BLaER1 treated with 17β-estradiol and CSF1 and Interleukin-3, amounts not matched to agents 10 nM and 100 nM (cell line): ENCODE measurements around the gene ALPK3.

Source experiments
- H3K27ac ChIP-seq, 11 experiments: shearing (Covaris generic); formaldehyde crosslinking; 2 replicates each; pipeline ENCODE4 v1.8.1; 2022
- H3K27me3 ChIP-seq, 11 experiments: shearing (Covaris generic); formaldehyde crosslinking; 2 replicates each; pipeline ENCODE4 v1.8.1; 2022
- H3K36me3 ChIP-seq, 11 experiments: shearing (Covaris generic); formaldehyde crosslinking; 2 replicates each; pipeline ENCODE4 v1.8.1; 2022
- H3K4me1 ChIP-seq, 10 experiments: shearing (Covaris generic); formaldehyde crosslinking; 2 replicates each; pipeline ENCODE4 v1.8.1; 2022
- H3K4me2 ChIP-seq, 11 experiments: shearing (Covaris generic); formaldehyde crosslinking; 2 replicates each; pipeline ENCODE4 v1.8.1; 2022
- H3K4me3 ChIP-seq, 10 experiments: shearing (Covaris generic); formaldehyde crosslinking; 2 replicates each; pipeline ENCODE4 v1.8.1; 2022
- H3K9ac ChIP-seq, 11 experiments: shearing (Covaris generic); formaldehyde crosslinking; 2 replicates each; pipeline ENCODE4 v1.8.1; 2022
- H3K9me3 ChIP-seq, 11 experiments: shearing (Covaris generic); formaldehyde crosslinking; replicated peaks in 1 of 11; 2 replicates each; pipeline ENCODE4 v1.8.1; 2022
- H4K20me1 ChIP-seq, 11 experiments: shearing (Covaris generic); formaldehyde crosslinking; 2 replicates each; pipeline ENCODE4 v1.8.1; 2022
- Cebpa-rat ChIP-seq, 11 experiments: shearing (Covaris generic); IDR thresholded peaks; 2 replicates each; pipeline ENCODE4 v1.8.1; 2022

Gene ALPK3

DNA sequence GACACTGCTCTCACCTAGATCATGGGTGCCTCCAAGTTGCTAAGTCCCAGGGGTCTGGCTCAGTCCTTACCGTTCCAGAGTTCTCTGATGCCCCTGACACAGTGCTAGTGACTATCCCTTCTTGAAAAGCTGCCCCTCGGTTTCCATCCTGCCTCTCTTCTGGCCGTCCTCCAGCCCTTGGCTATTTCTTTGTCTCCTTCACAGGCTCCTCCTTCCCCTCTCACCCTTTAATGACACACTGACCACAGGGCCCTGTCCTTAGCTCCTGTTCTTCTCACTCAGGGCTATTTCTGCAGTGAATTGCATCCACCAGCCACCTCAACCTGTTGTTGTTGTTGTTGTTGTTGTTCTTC, 98.4 kb downstream of the ALPK3 start:
- no peak overlapping the region for H3K4me3 ChIP-seq
- H3K27ac ChIP-seq, result peak overlapping the region in 1 of 11 experiments; percentile 14; a peak in 2 of 22 replicates
- H3K9me3 ChIP-seq, result no peaks in the 10 kb centered on the region
- H3K9ac ChIP-seq, result no peak overlapping the region
- no peaks in the 10 kb centered on the region for H3K27me3 ChIP-seq
- TF ChIP-seq Cebpa-rat (IDR thresholded peaks at IDR 0.05), result no peak
- no peaks in the 10 kb centered on the region for H3K36me3 ChIP-seq
- peaks cover 38 to 55% (median 49%) of the 10 kb centered on the region in 10 experiments for H3K4me1 ChIP-seq
- peak overlapping the region; percentile 41 to 80 (median 64); a peak in 20 of 22 replicates for H3K4me2 ChIP-seq
- H4K20me1 ChIP-seq, result no peaks in the 10 kb centered on the region

DNA sequence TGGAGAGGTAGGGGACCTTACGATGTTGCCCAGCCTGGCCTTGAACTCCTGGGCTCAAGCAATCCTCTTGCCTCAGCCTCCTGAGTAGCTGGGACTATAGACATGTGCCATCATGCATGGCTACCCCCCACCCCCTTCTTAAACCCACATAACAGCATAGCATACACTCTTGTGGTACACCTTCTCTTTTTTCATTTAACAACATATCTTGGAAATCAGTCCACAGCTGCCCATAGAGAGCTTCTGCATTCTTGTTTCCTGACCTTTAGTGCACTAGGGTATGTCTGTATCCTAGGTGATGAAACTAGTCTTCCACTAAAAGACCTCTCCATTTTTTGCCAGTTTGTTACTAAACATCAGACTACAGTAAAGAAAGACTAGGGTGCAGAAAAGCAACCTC, 100.3 kb downstream of the ALPK3 start:
- no peaks in the 10 kb centered on the region for H4K20me1 ChIP-seq
- H3K27ac ChIP-seq, result no peak overlapping the region
- no peak overlapping the region for H3K9ac ChIP-seq
- no peak for TF ChIP-seq Cebpa-rat (IDR thresholded peaks at IDR 0.05)
- H3K27me3 ChIP-seq, result no peaks in the 10 kb centered on the region
- no peaks in the 10 kb centered on the region for H3K36me3 ChIP-seq
- peaks cover 22 to 46% (median 36%) of the 10 kb centered on the region in 10 experiments for H3K4me1 ChIP-seq
- H3K9me3 ChIP-seq, result no peaks in the 10 kb centered on the region
- no peak overlapping the region for H3K4me3 ChIP-seq
- H3K4me2 ChIP-seq, result peak overlapping the region in 7 of 11 experiments; percentile 8 to 49 (median 37); a peak in 11 of 22 replicates

DNA sequence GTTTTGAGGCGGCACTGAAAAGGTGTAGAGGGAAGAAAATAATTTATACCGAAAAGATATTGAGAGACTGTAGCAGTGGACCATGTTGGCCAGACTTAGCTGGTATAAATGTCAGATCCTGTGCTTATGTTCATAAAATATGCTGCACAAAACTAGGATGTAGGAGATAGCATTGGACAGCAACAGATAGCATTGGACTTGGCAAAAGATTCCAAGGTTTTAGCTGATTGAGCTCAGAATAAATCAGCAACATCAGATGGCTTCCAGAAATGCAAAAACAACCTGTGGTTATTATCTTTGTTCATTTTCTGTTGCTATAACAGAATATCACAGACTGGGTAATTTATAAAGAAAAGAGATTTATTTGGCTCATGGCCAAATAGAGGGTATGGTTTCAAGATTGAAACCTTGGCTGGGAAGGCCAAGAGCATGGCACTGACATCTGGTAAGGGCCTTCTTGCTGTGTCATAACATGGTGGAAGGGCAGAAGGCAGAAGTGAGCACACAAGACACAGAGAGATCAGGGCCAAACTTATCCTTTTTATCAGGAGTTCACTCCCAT, 102.0 kb downstream of the ALPK3 start:
- no peak for TF ChIP-seq Cebpa-rat (IDR thresholded peaks at IDR 0.05)
- Histone ChIP-seq H3K4me3 (no peak overlapping the region), H4K20me1 (no peaks in the 10 kb centered on the region), H3K9ac (no peak overlapping the region), H3K27ac (no peak overlapping the region), H3K4me1 (peaks cover 13 to 28% (median 24%) of the 10 kb centered on the region in 10 experiments), H3K36me3 (no peaks in the 10 kb centered on the region), H3K27me3 (no peaks in the 10 kb centered on the region), H3K4me2 (no peak overlapping the region), H3K9me3 (no peaks in the 10 kb centered on the region)

DNA sequence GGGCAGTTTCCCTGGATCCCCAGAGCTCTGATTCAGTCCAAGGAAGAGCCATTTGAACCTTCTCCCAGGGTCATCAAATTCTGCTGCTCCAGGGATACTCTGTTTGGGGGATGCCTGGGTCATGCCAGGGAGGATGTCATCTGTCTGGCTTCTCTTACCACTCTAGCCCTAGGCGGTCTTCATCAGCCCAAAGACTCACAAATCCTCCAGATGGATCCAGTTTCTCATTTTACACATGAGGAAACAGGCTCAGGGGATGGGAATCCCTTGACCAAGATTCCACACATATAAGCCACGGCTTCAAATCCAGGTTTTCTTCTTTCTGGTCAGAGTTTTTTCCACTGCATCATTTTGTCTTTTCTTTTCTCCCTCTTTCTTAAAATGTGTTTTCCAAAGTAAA, 104.0 kb downstream of the ALPK3 start:
- TF ChIP-seq Cebpa-rat (IDR thresholded peaks at IDR 0.05), result no peak
- Histone ChIP-seq H3K27me3 (no peaks in the 10 kb centered on the region), H3K4me3 (no peak overlapping the region), H3K27ac (no peak overlapping the region), H3K36me3 (no peaks in the 10 kb centered on the region), H3K9ac (no peak overlapping the region), H3K4me1 (peaks cover 0 to 12% (median 8%) of the 10 kb centered on the region in 10 experiments; a peak in 10 of 20 replicates), H3K4me2 (no peak overlapping the region; a peak in 1 of 22 replicates), H4K20me1 (no peaks in the 10 kb centered on the region), H3K9me3 (no peaks in the 10 kb centered on the region)

DNA sequence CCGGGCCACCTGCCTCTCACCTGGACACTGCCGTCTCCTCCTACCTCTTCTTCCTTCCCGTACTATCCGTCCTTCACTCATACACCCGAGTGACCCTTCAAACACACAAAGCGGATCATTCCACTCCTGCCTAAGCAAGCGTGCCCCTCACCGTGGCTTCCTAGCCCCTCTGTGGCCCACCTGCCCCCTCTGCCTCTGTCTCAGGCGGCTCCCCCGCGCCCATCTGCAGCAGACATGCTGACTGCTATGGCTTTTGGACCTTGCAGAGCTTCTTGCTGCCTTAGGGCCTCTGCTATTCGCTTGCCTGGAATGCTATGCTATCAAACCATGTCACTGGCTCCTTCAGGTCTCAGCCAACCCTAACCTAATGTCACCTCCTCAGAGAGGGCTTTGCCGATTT, 105.4 kb downstream of the ALPK3 start:
- peaks cover 4 to 14% (median 6%) of the 10 kb centered on the region in 10 experiments for H3K4me1 ChIP-seq
- no peaks in the 10 kb centered on the region for H3K36me3 ChIP-seq
- no peaks in the 10 kb centered on the region for H4K20me1 ChIP-seq
- no peak overlapping the region for H3K4me2 ChIP-seq
- H3K27me3 ChIP-seq, result no peaks in the 10 kb centered on the region
- H3K9me3 ChIP-seq, result no peaks in the 10 kb centered on the region
- no peak overlapping the region for H3K27ac ChIP-seq
- no peak overlapping the region for H3K4me3 ChIP-seq
- H3K9ac ChIP-seq, result no peak overlapping the region
- TF ChIP-seq Cebpa-rat (IDR thresholded peaks at IDR 0.05), result no peak
